ENCODE measurements around the gene CD28.

Gene CD28

GRCh38 chr2:203708846-203709396 is 2.5 kb downstream of the CD28 start:
- no peak for TF ChIP-seq CTCF (conservative IDR thresholded peaks at IDR 0.05)
- no peak overlapping the region for H3K27ac ChIP-seq

- no peak overlapping the region for H3K27ac ChIP-seq
- TF ChIP-seq CTCF (conservative IDR thresholded peaks at IDR 0.05): no peak
These were observed 3.1 kb downstream of the CD28 start for GRCh38 chr2:203709416-203710040.

- H3K27ac ChIP-seq: no peak overlapping the region
- TF ChIP-seq CTCF (conservative IDR thresholded peaks at IDR 0.05): no peak
These were observed 3.8 kb downstream of the CD28 start for GRCh38 chr2:203710226-203710625.

GRCh38 chr2:203710952-203711351 is 4.5 kb downstream of the CD28 start:
- no peak overlapping the region for H3K27ac ChIP-seq
- TF ChIP-seq CTCF (conservative IDR thresholded peaks at IDR 0.05): no peak

GRCh38 chr2:203711399-203711798 is 5.0 kb downstream of the CD28 start:
- H3K27ac ChIP-seq: no peak overlapping the region
- no peak for TF ChIP-seq CTCF (conservative IDR thresholded peaks at IDR 0.05)

- no peak overlapping the region for H3K27ac ChIP-seq
- TF ChIP-seq CTCF (conservative IDR thresholded peaks at IDR 0.05): no peak
These were observed 6.9 kb downstream of the CD28 start for GRCh38 chr2:203713381-203713780.

GRCh38 chr2:203714112-203714511 is 7.7 kb downstream of the CD28 start:
- no peak overlapping the region for H3K27ac ChIP-seq

More at GRCh38 chr2:203714112-203714511, 7.7 kb downstream of the CD28 start:
- TF ChIP-seq CTCF (conservative IDR thresholded peaks at IDR 0.05): no peak

All from VCaP (cell line).